ENCODE results near the gene NCLN. TPM values are rescaled to one million over a fixed set of nuclear protein-coding genes. Genes with fewer than 3 reads are reported as not detected.

The NCLN gene
- total RNA-seq, 3 donors from 2014 or later = 52.6 to 103 (median 94.4) TPM

DNA sequence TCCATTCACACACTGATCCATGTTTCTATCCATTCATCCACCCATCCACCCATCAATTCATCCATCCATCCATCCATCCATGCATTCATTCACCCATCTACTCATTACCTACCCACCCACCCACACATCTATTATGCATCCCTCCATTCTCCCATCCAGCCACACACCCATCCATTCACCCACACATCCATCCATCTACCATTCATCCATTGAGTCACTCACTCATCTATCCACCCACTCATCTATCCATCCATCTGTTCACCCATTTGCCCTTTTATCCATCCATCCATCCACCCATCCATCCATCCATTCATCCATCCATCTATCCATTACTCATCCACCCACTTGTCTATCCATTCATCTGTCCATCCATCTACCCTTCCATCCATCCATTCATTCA is 68.8 kb downstream of the NCLN start:
- no peak overlapping the region for H3K4me3 ChIP-seq
- ATAC-seq = no peak
- TF ChIP-seq CTCF (IDR thresholded peaks at IDR 0.05) = no peak
- intact Hi-C loops (cut with DNase I, micrococcal nuclease) = no loop called here
- DNase-seq = no peak
- H3K4me1 ChIP-seq (ENCODE audit: low read depth) = no peaks in the 10 kb centered on the region
- peaks cover 4% of the 10 kb centered on the region for H3K9me3 ChIP-seq
- H3K36me3 ChIP-seq (ENCODE audit: low read depth) = no peaks in the 10 kb centered on the region

DNA sequence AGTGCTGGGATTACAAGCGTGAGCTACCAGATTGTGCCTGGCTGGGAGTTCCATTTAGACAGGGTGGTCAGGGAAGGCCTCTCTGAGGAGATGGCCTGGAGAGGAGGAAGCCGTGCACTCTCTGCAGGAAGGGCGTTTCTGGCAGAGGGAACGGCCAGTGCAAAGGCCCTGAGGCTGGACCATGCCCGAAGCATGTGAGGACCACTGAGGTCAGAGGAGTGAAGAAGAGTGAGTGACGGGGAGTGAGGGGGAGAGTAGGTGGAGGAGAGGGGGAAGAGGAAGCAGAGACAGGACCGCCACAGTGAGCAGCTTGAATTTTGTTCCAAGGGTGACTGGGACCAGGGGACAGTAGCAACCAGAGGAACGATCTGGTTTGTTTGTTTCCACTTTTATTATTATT is 71.3 kb downstream of the NCLN start:
- DNase-seq = no peak
- TF ChIP-seq CTCF (IDR thresholded peaks at IDR 0.05) = no peak
- intact Hi-C loops (cut with DNase I, micrococcal nuclease) = no loop called here

More for the DNA sequence above, 71.3 kb downstream of the NCLN start:
- Histone ChIP-seq H3K9me3 (peaks cover 4% of the 10 kb centered on the region), H3K4me3 (no peak overlapping the region), H3K4me1 (ENCODE audit: low read depth) (no peaks in the 10 kb centered on the region), H3K36me3 (ENCODE audit: low read depth) (no peaks in the 10 kb centered on the region)
- ATAC-seq = no peak

Other genes with a start within 250 kb of the NCLN start
- gene ZNF77, start 241.0 kb upstream of the NCLN start, total RNA-seq = 1 to 10 TPM; 4.1 to 4.5 (median 4.1) TPM
- gene TLE6, start 208.4 kb upstream of the NCLN start, total RNA-seq = 1 to 10 TPM; 1.8 to 4.1 (median 3.0) TPM
- gene TLE2, start 156.7 kb upstream of the NCLN start, total RNA-seq = 10 to 100 TPM; 40.0 to 66.5 (median 63.5) TPM
- 100 to 1,000 TPM; 427 to 664 (median 556) TPM for gene TLE5, start 123.4 kb upstream of the NCLN start, total RNA-seq
- gene GNA11, start 91.6 kb upstream of the NCLN start, total RNA-seq = 100 to 1,000 TPM; 182 to 349 (median 234) TPM
- gene GNA15, start 49.9 kb upstream of the NCLN start, total RNA-seq = 1 to 10 TPM; 1.9 to 6.2 (median 4.3) TPM
- gene S1PR4, start 7.2 kb upstream of the NCLN start, total RNA-seq = 1 to 10 TPM in 1 of 3 donors, under 1 TPM in 2; 0.38 to 2.5 (median 0.82) TPM
- 1 to 10 TPM in 1 of 3 donors, under 1 TPM in 2; 0.75 to 2.7 (median 0.79) TPM for gene CELF5, start 38.7 kb downstream of the NCLN start, total RNA-seq
- 100 to 1,000 TPM in 1 of 3 donors, 10 to 100 TPM in 2; 38.4 to 210 (median 79.3) TPM for gene NFIC, start 180.7 kb downstream of the NCLN start, total RNA-seq

Measured in mucosa of descending colon (tissue), 3 donors.